Trophoblast cell (in vitro differentiated cells and primary cell): ENCODE data around the gene FTO.

ENCODE experiments used
- DNase-seq, 2 donors: peaks; one replicate each; pipeline ENCODE4 v3.0.0-alpha.2; 2016
- H2AFZ ChIP-seq: 2 replicates; pipeline ENCODE4 v1.6.1; 2013; ENCODE audit warnings: low read length, moderate library complexity, mild to moderate bottlenecking; ENCODE audit not compliant: insufficient read depth, poor library complexity
- H2AK5ac ChIP-seq: 2 replicates; pipeline ENCODE4 v1.6.1; 2013; ENCODE audit warnings: mild to moderate bottlenecking, low read length
- H2BK120ac ChIP-seq: 2 replicates; pipeline ENCODE4 v1.6.1; 2013; ENCODE audit warnings: low read length, mild to moderate bottlenecking, moderate library complexity; ENCODE audit not compliant: insufficient read depth, poor library complexity
- H2BK12ac ChIP-seq: 2 replicates; pipeline ENCODE4 v1.6.1; 2013; ENCODE audit warnings: mild to moderate bottlenecking, low read length, moderate library complexity
- H2BK5ac ChIP-seq: 2 replicates; pipeline ENCODE4 v1.6.1; 2013; ENCODE audit warnings: low read length, low read depth, moderate library complexity, mild to moderate bottlenecking; ENCODE audit not compliant: poor library complexity
- H3K14ac ChIP-seq: 2 replicates; pipeline ENCODE4 v1.6.1; 2013; ENCODE audit warnings: mild to moderate bottlenecking, low read length
- H3K18ac ChIP-seq: 2 replicates; pipeline ENCODE4 v1.6.1; 2013; ENCODE audit warnings: mild to moderate bottlenecking, low read length
- H3K23ac ChIP-seq: 2 replicates; pipeline ENCODE4 v1.6.1; 2013; ENCODE audit warnings: low read length
- H3K27ac ChIP-seq: 2 replicates; pipeline ENCODE4 v1.5.1; 2013; ENCODE audit warnings: low read depth, mild to moderate bottlenecking, inconsistent platforms, low read length, moderate library complexity
- H3K27me3 ChIP-seq: 2 replicates; pipeline ENCODE4 v1.6.1; 2013; ENCODE audit warnings: inconsistent platforms, mild to moderate bottlenecking, low read length, moderate library complexity; ENCODE audit not compliant: insufficient read depth
- H3K36me3 ChIP-seq, 2 experiments: 1 replicate in 1 of 2; 2 replicates in 1 of 2; pipeline ENCODE4 v1.6.1; 2013; ENCODE audit warnings: low read length in 2 of 2, mild to moderate bottlenecking in 2 of 2, moderate library complexity in 1 of 2; ENCODE audit not compliant: insufficient read depth in 2 of 2, control insufficient read depth in 1 of 2
- H3K4ac ChIP-seq: 2 replicates; pipeline ENCODE4 v1.6.1; 2013; ENCODE audit warnings: low read depth, mild to moderate bottlenecking, low read length, moderate library complexity
- H3K4me1 ChIP-seq, 2 experiments: 1 replicate in 1 of 2; 2 replicates in 1 of 2; pipeline ENCODE4 v1.6.1; 2013; ENCODE audit warnings: low read length in 2 of 2, mild to moderate bottlenecking in 2 of 2, moderate library complexity in 1 of 2; ENCODE audit not compliant: insufficient read depth in 2 of 2, control insufficient read depth in 1 of 2
- H3K4me2 ChIP-seq: 2 replicates; pipeline ENCODE4 v1.6.1; 2013; ENCODE audit warnings: inconsistent platforms, mild to moderate bottlenecking, low read length, moderate library complexity
- H3K4me3 ChIP-seq: 2 replicates; pipeline ENCODE4 v1.5.1; 2013; ENCODE audit warnings: mild to moderate bottlenecking, low read depth, low read length, inconsistent platforms
- H3K79me1 ChIP-seq: one replicate; pipeline ENCODE4 v1.6.1; 2013; ENCODE audit warnings: low read length
- H3K79me2 ChIP-seq: 2 replicates; pipeline ENCODE4 v1.6.1; 2013; ENCODE audit warnings: low read length, mild to moderate bottlenecking; ENCODE audit not compliant: control insufficient read depth, insufficient read depth, poor library complexity
- H3K9ac ChIP-seq: 2 replicates; pipeline ENCODE4 v1.6.1; 2013; ENCODE audit warnings: mild to moderate bottlenecking, low read length
- H3K9me3 ChIP-seq: 2 replicates; pipeline ENCODE4 v1.6.1; 2013; ENCODE audit warnings: low read depth, mild to moderate bottlenecking, control low read depth, inconsistent platforms, low read length; ENCODE audit not compliant: insufficient read depth
- H4K12ac ChIP-seq: 2 replicates; pipeline ENCODE4 v1.6.1; 2013; ENCODE audit warnings: low read depth, mild to moderate bottlenecking, low read length, moderate library complexity
- H4K8ac ChIP-seq: 2 replicates; pipeline ENCODE4 v1.6.1; 2013; ENCODE audit warnings: low read depth, mild to moderate bottlenecking, low read length, moderate library complexity
- H4K91ac ChIP-seq: one replicate; pipeline ENCODE4 v1.6.1; 2013; ENCODE audit warnings: low read depth, mild to moderate bottlenecking, low read length, moderate library complexity
- WGBS: extraction: QIAGEN DNeasy Blood & Tissue Kit; methylation state at CpG from one replicate; pipeline ENCODE4 v1.1.7; 2013; ENCODE audit warnings: missing lambda C conversion rate; ENCODE audit not compliant: insufficient read length, insufficient coverage; ENCODE audit errors: extremely low coverage; 5-methylcytosine and 5-hydroxymethylcytosine counted together

The FTO gene

DNA sequence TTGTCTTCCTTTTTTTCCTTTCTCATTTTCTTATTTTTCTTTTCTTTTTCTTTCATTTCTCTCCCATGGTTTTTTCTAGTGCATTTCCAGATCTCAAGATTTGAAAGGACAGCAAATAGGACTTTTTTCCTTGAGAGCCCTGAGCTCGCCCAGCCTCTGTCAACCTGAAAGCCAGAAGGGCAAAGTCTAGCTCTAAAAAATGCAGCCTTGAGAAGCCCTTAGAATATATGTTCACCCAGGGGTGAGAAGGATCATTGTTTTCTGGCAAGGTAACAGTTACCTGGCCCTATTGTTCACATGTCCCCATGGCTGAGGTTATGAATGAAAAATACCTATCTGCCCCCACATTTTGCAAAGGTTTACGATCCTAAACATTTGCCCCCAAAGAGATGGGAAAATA, 364.3 kb downstream of the FTO start:
- no peaks in the 10 kb centered on the region for H3K79me2 ChIP-seq
- no peaks in the 10 kb centered on the region for H3K27me3 ChIP-seq
- H3K9me3 ChIP-seq, result no peaks in the 10 kb centered on the region
- no peaks in the 10 kb centered on the region for H3K79me1 ChIP-seq
- no peak overlapping the region for H2BK120ac ChIP-seq
- H3K14ac ChIP-seq, result no peak overlapping the region
- peaks cover 0 to 4% of the 10 kb centered on the region in 2 experiments for H3K4me1 ChIP-seq
- no peaks in the 10 kb centered on the region for H3K36me3 ChIP-seq
- no peak overlapping the region for H2BK5ac ChIP-seq
- H3K4me2 ChIP-seq, result no peak overlapping the region
- no peak overlapping the region for H3K18ac ChIP-seq
- no peak overlapping the region for H3K9ac ChIP-seq
- H4K12ac ChIP-seq, result no peak overlapping the region
- no peak overlapping the region for H3K27ac ChIP-seq
- no peak overlapping the region for H4K91ac ChIP-seq
- H3K4ac ChIP-seq, result no peak overlapping the region
- H2AK5ac ChIP-seq, result no peak overlapping the region
- H3K4me3 ChIP-seq, result no peak overlapping the region
- no peak for DNase-seq
- H2BK12ac ChIP-seq, result no peak overlapping the region
- no CpG with 5 or more reads among the region's 2 CpGs for WGBS
- no peak overlapping the region for H2AFZ ChIP-seq
- H4K8ac ChIP-seq, result no peak overlapping the region
- no peak overlapping the region for H3K23ac ChIP-seq

DNA sequence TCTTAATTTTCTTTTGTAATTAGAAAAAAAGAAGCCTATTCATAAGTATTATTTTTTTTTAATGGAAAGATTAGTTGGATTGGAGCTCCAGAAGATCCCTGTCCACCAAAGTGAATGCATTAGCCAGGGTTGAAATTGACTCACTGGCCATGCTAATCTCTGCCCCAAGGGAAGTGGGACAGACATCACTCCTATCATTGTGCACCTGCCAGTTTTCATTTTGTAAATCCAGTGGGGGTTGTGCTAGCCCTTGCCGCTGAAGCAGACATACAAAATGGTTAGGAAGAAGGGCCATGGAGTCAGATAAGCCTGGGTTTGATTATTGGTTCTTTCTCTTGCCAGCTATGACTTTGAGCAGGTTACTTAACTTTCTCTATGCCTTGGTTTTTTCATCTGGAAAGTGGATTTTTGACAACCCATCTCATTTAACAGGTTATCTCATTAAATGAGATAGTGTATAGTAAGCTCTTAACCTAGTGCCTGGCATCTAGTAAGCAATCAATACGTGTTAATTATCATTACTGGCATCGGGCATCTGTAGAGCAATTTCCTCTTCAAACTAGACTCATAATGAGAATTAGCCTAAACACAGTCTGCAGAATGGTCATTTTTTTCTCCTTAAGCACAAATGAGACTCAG, 365.8 kb downstream of the FTO start:
- Histone ChIP-seq H3K79me2 (no peaks in the 10 kb centered on the region), H2BK12ac (no peak overlapping the region), H3K23ac (no peak overlapping the region), H3K27me3 (no peaks in the 10 kb centered on the region), H4K91ac (no peak overlapping the region), H3K9ac (no peak overlapping the region), H3K79me1 (no peaks in the 10 kb centered on the region), H2BK120ac (no peak overlapping the region), H4K8ac (no peak overlapping the region), H3K4ac (no peak overlapping the region), H3K4me2 (no peak overlapping the region), H2AK5ac (no peak overlapping the region), H3K18ac (no peak overlapping the region), H2AFZ (no peak overlapping the region), H3K27ac (no peak overlapping the region), H3K4me1 (peaks cover 0 to 4% of the 10 kb centered on the region in 2 experiments), H3K4me3 (no peak overlapping the region), H3K9me3 (no peaks in the 10 kb centered on the region), H3K14ac (no peak overlapping the region), H2BK5ac (no peak overlapping the region), H4K12ac (no peak overlapping the region), H3K36me3 (no peaks in the 10 kb centered on the region)
- no peak for DNase-seq
- WGBS, result no CpG with 5 or more reads among the region's 3 CpGs

- Histone ChIP-seq H2AK5ac (no peak overlapping the region), H4K12ac (no peak overlapping the region), H3K79me2 (no peaks in the 10 kb centered on the region), H3K9ac (no peak overlapping the region), H3K4me1 (peaks cover 0 to 4% of the 10 kb centered on the region in 2 experiments), H4K8ac (no peak overlapping the region), H3K36me3 (no peaks in the 10 kb centered on the region), H2AFZ (no peak overlapping the region), H3K9me3 (no peaks in the 10 kb centered on the region), H2BK5ac (no peak overlapping the region), H3K18ac (no peak overlapping the region), H3K4ac (no peak overlapping the region), H3K14ac (no peak overlapping the region), H3K23ac (no peak overlapping the region), H4K91ac (no peak overlapping the region), H2BK12ac (no peak overlapping the region), H3K27ac (no peak overlapping the region), H2BK120ac (no peak overlapping the region), H3K79me1 (no peaks in the 10 kb centered on the region), H3K4me3 (no peak overlapping the region), H3K27me3 (no peaks in the 10 kb centered on the region), H3K4me2 (no peak overlapping the region)
- WGBS, result no CpG with 5 or more reads among the region's 2 CpGs
- no peak for DNase-seq
Observed at GRCh38 chr16:54070789-54071343, 366.9 kb downstream of the FTO start.

DNA sequence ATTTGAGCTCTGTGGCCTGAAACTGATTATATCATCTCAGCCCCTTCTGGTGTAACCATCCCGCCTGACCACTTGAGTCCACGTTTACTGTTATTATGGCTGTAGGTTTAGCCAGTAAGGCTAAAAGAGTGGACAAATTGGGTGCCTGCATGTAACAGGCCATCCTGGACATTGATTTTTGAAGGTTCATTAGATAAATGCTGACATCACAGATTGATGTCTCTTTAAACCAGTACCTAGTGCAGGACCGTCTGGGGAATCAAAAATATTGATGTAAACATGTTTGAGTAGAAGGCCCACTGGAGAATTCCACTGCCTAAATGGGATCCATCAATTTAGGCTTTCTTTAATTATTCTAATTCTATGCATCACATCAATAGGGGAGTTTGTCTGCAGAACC, 367.6 kb downstream of the FTO start:
- Histone ChIP-seq H3K4ac (no peak overlapping the region), H3K4me1 (peaks cover 0 to 2% of the 10 kb centered on the region in 2 experiments), H3K18ac (no peak overlapping the region), H3K14ac (no peak overlapping the region), H3K27ac (no peak overlapping the region), H4K8ac (no peak overlapping the region), H2BK120ac (no peak overlapping the region), H2BK5ac (no peak overlapping the region), H3K27me3 (no peaks in the 10 kb centered on the region), H2AFZ (no peak overlapping the region), H4K12ac (no peak overlapping the region), H4K91ac (no peak overlapping the region), H3K79me1 (no peaks in the 10 kb centered on the region), H3K4me2 (no peak overlapping the region), H3K79me2 (no peaks in the 10 kb centered on the region), H3K4me3 (no peak overlapping the region), H3K23ac (no peak overlapping the region), H3K36me3 (no peaks in the 10 kb centered on the region), H3K9me3 (no peaks in the 10 kb centered on the region), H2AK5ac (no peak overlapping the region), H2BK12ac (no peak overlapping the region), H3K9ac (no peak overlapping the region)
- no peak for DNase-seq
- no CpG with 5 or more reads among the region's 3 CpGs for WGBS
